GM18858 (cell line): ENCODE data around the gene EPS8.

Source experiments
- ATAC-seq: cut with Tn5 transposase; IDR thresholded peaks from one replicate; pipeline ENCODE4 v1.9.1; 2021; ENCODE audit not compliant: unreplicated experiment

EPS8 gene

DNA sequence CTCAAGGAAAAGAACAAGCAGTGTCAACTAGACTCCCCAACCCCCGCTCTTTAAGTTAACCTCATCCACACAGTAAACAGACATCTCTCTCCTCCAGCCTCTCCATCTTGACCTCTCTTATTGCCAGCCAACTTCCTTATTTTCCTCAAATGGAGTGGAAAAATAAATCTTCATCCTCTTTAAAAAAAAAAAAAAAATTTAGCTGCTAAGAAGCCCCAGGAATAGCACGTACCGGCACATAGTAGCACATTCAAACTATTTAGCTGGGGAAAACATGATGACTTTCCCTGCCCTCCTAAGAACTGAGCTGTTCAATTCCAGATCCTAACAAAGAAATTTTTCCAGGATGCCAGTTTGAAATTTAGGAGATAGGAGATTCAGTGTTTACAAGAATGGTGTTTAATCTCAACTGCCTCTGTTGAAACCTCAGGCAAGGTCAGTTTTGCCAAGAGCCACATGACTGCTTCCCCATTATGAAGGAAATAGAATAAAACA lies 90.8 kb downstream of the EPS8 start:
- no peak for ATAC-seq

DNA sequence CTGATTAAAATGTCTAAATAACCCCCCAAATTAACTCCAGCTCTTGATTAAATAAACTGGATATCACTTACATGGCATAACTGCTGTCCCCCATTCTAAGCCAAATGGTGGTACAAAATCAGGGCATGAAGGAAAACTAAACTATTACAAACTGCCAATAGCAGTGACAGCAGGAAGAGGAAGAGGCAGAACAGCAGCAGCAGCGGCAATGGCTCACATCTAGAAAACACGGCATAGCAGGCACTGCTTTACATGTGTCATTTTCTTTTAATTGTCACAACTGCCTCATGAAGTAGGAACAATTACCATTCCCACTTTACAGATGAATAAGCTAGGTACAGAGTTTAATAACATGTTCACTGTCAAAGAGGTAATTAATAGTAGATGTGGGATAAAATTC lies 92.0 kb downstream of the EPS8 start:
- ATAC-seq, result no peak

DNA sequence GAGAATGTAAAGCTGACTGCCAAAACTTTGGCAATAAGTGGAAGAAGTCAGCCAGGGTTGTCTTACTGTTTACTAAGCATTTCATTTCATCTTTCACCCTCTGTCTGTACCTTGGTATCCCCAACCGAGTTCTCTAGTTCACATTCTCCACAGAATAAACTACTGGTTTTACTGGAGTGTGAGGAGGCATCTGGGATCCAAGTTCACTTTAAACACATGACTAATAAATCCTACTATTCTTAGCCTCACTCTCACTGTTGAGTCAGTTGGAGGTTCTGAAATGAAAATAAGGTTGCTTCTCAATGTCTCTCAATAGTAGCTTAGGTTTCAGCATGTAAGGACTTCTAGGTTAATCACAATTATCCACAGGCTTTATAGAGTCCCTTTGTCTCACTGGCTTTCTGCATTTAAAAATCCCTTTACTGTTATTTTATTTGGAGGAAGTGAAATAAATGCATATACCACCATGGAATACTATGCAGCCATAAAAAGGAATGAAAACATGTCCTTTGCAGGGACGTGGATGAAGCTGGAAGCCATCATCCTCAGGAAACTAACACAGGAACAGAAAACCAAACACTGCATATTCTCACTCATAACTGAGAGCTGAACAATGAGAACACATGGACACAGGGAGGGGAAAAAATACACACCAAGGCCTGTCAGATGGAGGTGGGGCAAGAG lies 95.8 kb downstream of the EPS8 start:
- ATAC-seq, result no peak

- no peak for ATAC-seq
Measured at GRCh38 chr12:15691388-15691787, 97.8 kb downstream of the EPS8 start.

- no peak for ATAC-seq
Measured at GRCh38 chr12:15690320-15690719, 98.9 kb downstream of the EPS8 start.

DNA sequence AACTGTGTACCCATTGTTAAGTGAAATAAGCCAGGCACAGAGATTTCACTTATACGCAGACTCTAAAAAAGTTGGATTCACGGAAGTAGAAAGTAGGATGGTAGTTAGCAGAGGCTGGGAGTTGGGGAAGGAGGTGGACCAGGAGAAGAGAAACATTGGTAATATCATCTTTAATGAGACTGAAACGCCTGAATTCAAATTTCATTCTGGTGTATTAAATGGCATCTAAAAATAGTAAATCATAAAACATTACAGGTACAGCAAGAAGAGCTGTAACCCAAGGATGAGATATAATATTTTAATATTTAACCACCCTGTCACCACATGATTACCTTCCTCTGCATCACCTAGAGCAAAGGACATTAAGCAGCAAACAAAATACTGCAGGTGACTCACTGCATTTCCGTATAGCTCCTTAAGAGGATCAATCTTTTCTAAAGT lies 99.4 kb downstream of the EPS8 start:
- ATAC-seq, result no peak

- ATAC-seq, result no peak
Measured at GRCh38 chr12:15688838-15689625, 100.2 kb downstream of the EPS8 start.

- ATAC-seq, result no peak
Measured at GRCh38 chr12:15688202-15688736, 100.9 kb downstream of the EPS8 start.

DNA sequence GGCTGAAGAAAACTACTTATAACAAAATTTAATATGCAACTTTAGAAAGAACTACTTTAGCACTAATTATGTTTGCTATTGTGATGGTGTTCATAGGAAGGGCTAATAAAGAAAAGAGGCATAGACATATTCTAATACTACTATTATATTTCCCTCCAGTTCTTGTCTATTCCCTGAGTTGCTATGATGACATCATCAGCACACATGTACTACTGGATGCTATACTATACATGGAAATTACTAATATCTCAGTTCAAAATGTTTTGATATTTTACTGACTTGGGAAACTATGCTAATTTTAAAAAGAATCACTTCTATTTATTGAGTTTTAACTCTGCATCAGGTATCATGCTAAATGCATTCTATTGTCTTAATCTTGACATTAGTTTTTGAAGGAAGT lies 101.6 kb downstream of the EPS8 start:
- no peak for ATAC-seq

GRCh38 chr12:15684896-15685658 lies 104.1 kb downstream of the EPS8 start:
- no peak for ATAC-seq

DNA sequence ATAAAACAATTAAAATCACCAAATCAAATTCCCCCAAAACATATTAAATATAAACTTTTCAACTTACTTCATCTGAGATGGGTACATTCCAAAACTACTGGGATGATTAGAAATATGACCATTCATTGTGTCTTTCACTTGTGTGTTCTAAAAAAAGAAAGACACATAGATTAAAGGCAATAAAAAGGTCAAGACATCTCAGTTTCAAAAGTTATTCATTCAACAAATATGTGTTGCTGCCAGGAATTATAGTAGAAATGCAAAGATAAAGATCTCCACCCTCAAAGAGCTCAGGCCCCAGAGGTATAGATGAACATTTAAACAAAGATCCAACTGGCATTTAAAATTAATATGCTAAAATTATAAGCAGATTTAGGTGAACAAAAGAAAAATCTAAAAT lies 106.4 kb downstream of the EPS8 start:
- ATAC-seq, result no peak

GRCh38 chr12:15679151-15679550 lies 110.0 kb downstream of the EPS8 start:
- no peak for ATAC-seq

DNA sequence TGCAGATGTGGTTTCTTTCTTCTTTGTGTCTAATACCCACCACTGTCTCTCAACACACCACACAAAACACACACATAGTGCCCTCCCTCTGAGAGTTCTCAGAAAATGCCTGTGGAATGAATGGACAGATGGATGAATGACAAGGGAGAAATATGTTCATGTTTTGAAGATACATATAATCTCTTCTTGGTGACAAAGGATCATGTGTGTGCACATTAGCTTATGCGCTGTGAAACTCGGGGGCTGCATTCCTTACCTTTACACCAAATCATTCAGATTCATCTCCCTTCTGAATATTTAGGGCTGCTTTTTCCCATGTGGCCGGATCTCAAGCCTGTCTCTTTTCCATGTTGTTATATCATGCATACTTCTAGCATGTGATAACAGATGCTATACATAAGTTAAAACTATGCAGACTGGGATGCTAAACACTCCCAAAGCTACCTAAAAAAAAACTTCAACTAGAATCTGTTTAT lies 111.4 kb downstream of the EPS8 start:
- no peak for ATAC-seq

GRCh38 chr12:15677228-15677627 lies 112.0 kb downstream of the EPS8 start:
- no peak for ATAC-seq

DNA sequence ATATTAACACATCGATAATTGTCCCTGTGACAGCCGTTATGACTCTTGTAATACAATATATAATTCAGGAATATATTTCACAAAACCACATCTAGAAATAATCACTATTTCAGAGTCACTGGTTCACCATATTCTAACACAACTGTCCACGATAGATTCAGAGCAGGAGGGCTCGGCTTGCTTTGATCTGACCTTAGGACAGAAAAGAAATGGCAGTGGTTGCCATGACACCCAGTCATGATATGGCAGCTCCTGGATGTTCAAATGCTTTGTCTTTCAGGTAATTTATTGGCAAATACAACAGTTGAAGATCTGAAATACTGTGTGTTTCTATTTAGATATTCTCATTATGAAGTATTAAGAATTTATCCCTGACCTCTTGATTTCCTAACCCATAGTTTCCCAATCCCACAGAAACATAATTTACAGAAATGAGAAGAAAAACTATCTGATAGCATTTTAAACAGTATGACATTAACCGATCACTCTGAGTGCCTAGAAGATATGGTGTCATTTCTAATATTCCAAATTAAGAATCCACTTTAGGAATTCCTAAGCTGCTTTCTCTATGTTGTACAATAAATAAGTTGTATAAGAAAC lies 116.4 kb downstream of the EPS8 start:
- ATAC-seq, result no peak

DNA sequence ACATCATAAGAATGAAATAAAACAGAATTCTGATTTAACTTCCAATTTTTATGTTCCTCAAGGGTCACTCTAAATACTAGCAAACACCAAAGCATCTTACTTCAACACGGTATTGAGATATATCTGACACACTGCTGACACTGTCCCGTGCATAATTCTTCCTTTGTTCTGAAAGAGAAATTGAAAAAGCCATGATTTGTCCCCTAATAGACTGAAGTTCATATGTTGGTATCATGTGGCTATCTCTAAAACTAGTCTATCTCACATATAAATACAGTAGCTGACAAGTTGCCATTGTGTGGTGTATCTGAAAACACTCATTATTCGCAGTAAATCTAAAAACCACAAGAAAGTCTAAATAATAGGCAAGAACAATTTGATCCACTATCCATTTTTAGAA lies 118.4 kb downstream of the EPS8 start:
- ATAC-seq, result no peak

- no peak for ATAC-seq
Measured at GRCh38 chr12:15669256-15669948, 119.8 kb downstream of the EPS8 start.

DNA sequence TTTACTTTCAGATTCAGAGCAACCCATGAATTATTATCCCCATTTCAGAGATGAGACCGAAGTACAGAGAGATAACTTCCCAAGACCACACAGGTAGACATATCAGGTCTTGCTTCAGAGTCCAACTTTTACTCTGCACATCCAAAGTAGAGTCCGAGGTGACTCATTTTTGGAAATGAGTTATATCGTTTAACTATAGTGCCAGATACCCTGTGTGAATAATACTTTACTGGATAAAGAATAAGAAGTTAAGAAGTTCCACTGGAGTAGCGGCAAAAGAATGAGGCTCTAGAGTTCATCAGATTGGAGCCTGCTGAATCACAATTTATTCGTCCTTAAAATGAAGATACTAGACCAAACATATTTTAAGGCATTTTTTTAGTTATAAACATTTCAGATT lies 124.7 kb downstream of the EPS8 start:
- ATAC-seq, result no peak

- ATAC-seq, result no peak
Measured at GRCh38 chr12:15662983-15663659, 126.1 kb downstream of the EPS8 start.
